GM23338 (cell line): Measurements from ENCODE around the gene FCHSD1. TPM values are rescaled to one million over a fixed set of nuclear protein-coding genes. Genes with fewer than 3 reads are reported as not detected.

ENCODE experiments used
- ATAC-seq: fragments of 200-7000 bp; cut with Tn5 transposase; 3 replicates; pipeline ENCODE4 v1.9.1; 2020
- DNase-seq: peaks from one replicate; pipeline ENCODE4 v3.0.0-alpha.2; 2015; ENCODE audit warnings: low spot score
- H2AFZ ChIP-seq: fragments of 200-600 bp; sonication (generic); 2 replicates; pipeline ENCODE4 v1.8.0; 2016; ENCODE audit warnings: antibody characterized with exemption, mild to moderate bottlenecking, moderate library complexity
- H3F3A ChIP-seq: fragments of 200-600 bp; sonication (generic); replicated peaks from 2 replicates; pipeline ENCODE4 v1.8.0; 2017; ENCODE audit warnings: antibody characterized with exemption, mixed run types, low read depth
- H3K27ac ChIP-seq: fragments of 200-600 bp; sonication (generic); 2 replicates; pipeline ENCODE4 v1.6.1; 2016; ENCODE audit warnings: low read depth
- H3K27me3 ChIP-seq: fragments of 200-600 bp; sonication (generic); 2 replicates; pipeline ENCODE4 v1.8.0; 2016; ENCODE audit warnings: mild to moderate bottlenecking, mixed run types, moderate library complexity; ENCODE audit not compliant: insufficient read depth
- H3K36me3 ChIP-seq: fragments of 200-600 bp; sonication (generic); 2 replicates; pipeline ENCODE4 v1.8.0; 2016; ENCODE audit warnings: mild to moderate bottlenecking; ENCODE audit not compliant: insufficient read depth
- H3K4me1 ChIP-seq: fragments of 200-600 bp; sonication (generic); 2 replicates; pipeline ENCODE4 v1.8.0; 2016; ENCODE audit warnings: mild to moderate bottlenecking, moderate library complexity; ENCODE audit not compliant: insufficient read depth
- H3K4me2 ChIP-seq: fragments of 200-600 bp; sonication (generic); 2 replicates; pipeline ENCODE4 v1.7.1; 2017; ENCODE audit warnings: mixed run types
- H3K4me3 ChIP-seq: fragments of 200-600 bp; sonication (generic); 2 replicates; pipeline ENCODE4 v1.6.1; 2016; ENCODE audit warnings: mixed run types
- H3K79me2 ChIP-seq: fragments of 200-600 bp; sonication (generic); replicated peaks from 2 replicates; pipeline ENCODE4 v1.8.0; 2017; ENCODE audit warnings: mild to moderate bottlenecking; ENCODE audit not compliant: insufficient read depth
- H3K9me2 ChIP-seq: fragments of 200-600 bp; sonication (generic); 2 replicates; pipeline ENCODE4 v1.8.0; 2017; ENCODE audit not compliant: insufficient read depth
- H4K20me1 ChIP-seq: fragments of 200-600 bp; sonication (generic); replicated peaks from 2 replicates; pipeline ENCODE4 v1.8.0; 2017; ENCODE audit warnings: mild to moderate bottlenecking; ENCODE audit not compliant: insufficient read depth
- H3K27ac Mint-ChIP-seq: 2 replicates; pipeline ENCODE4 v1.8.0; 2020; ENCODE audit warnings: inconsistent platforms, mild to moderate bottlenecking, moderate library complexity, mixed read lengths
- H3K27me3 Mint-ChIP-seq: 3 replicates; pipeline ENCODE4 v1.8.0; 2022; ENCODE audit warnings: low read depth, mild to moderate bottlenecking, moderate library complexity, mixed read lengths, inconsistent platforms; ENCODE audit not compliant: insufficient read depth, poor library complexity
- H3K36me3 Mint-ChIP-seq: 3 replicates; pipeline ENCODE4 v1.8.0; 2021; ENCODE audit warnings: low read depth, mild to moderate bottlenecking, inconsistent platforms, moderate library complexity, mixed read lengths
- H3K4me1 Mint-ChIP-seq: 3 replicates; pipeline ENCODE4 v1.8.0; 2020; ENCODE audit warnings: mild to moderate bottlenecking, inconsistent platforms, mixed read lengths
- H3K4me3 Mint-ChIP-seq: 3 replicates; pipeline ENCODE4 v1.8.0; 2021; ENCODE audit warnings: moderate library complexity, mild to moderate bottlenecking, inconsistent platforms, mixed read lengths
- H3K9me3 Mint-ChIP-seq: 3 replicates; pipeline ENCODE4 v1.8.0; 2020; ENCODE audit warnings: moderate library complexity, mild to moderate bottlenecking, inconsistent platforms, mixed read lengths
- CREB1 ChIP-seq: fragments of 250-450 bp; sonication (Bioruptor Pico); IDR thresholded peaks from 2 replicates; pipeline ENCODE4 v1.5.0; 2020; ENCODE audit warnings: low read depth, mild to moderate bottlenecking, moderate library complexity
- EZH2 ChIP-seq: fragments of 200-600 bp; sonication (generic); IDR thresholded peaks from one replicate; pipeline ENCODE4 v1.8.0; 2017; ENCODE audit warnings: antibody characterized with exemption, mild to moderate bottlenecking, low read depth; ENCODE audit not compliant: unreplicated experiment
- EZH2phosphoT487 ChIP-seq: fragments of 200-600 bp; sonication (generic); IDR thresholded peaks from one replicate; pipeline ENCODE4 v1.8.1; 2018; ENCODE audit warnings: antibody characterized with exemption; ENCODE audit not compliant: unreplicated experiment
- NANOG ChIP-seq: IDR thresholded peaks from 2 replicates; pipeline ENCODE4 v1.6.1; 2016; ENCODE audit warnings: antibody characterized with exemption, borderline replicate concordance
- POLR2AphosphoS5 ChIP-seq: IDR thresholded peaks from 2 replicates; pipeline ENCODE4 v1.6.1; 2016; ENCODE audit warnings: antibody characterized with exemption, low read depth
- STAT1 ChIP-seq: IDR thresholded peaks from one replicate; pipeline ENCODE4 v1.6.1; 2016; ENCODE audit warnings: antibody characterized with exemption; ENCODE audit not compliant: unreplicated experiment
- ZNF114 ChIP-seq: fragments of 250-450 bp; sonication (Bioruptor Pico); IDR thresholded peaks from 2 replicates; pipeline ENCODE4 v1.5.0; 2020; ENCODE audit warnings: mild to moderate bottlenecking, moderate library complexity
- ZNF331 ChIP-seq: fragments of 250-450 bp; sonication (Bioruptor Pico); IDR thresholded peaks from 2 replicates; pipeline ENCODE4 v1.5.0; 2020; ENCODE audit warnings: low read depth, mild to moderate bottlenecking, moderate library complexity
- polyA plus RNA-seq: library from polyadenylated mRNA; unstranded; fragments of >200 nt; fragmentation: Nextera tagmentation; extraction: Ambion mirVana; gene quantifications from 2 replicates; pipeline ENCODE4 v1.2.1, GENCODE V29; 2016
- total RNA-seq: library from RNA; depleted of rRNA; stranded (reverse); fragments of >200 nt; shearing (Covaris generic); gene quantifications from 2 replicates; pipeline ENCODE4 v1.2.3, GENCODE V29; 2014
- TF ChIP-seq, protein P1 (sequence below), 2 experiments: fragments of 200-600 bp in 1 of 2; sonication (generic) in 1 of 2; conservative IDR thresholded peaks; 2 replicates each; pipeline versions ENCODE4 v1.5.1 to v1.6.1; 2016 to 2017; ENCODE audit warnings: antibody characterized with exemption in 2 of 2, low read depth in 2 of 2, mild to moderate bottlenecking in 2 of 2, moderate library complexity in 1 of 2
- TF ChIP-seq, protein P2 (sequence below): IDR thresholded peaks from 2 replicates; pipeline ENCODE4 v1.6.1; 2016; ENCODE audit warnings: antibody characterized with exemption

The FCHSD1 gene
- total and polyA plus RNA-seq, 2 experiments from 2014 or later: 24.7 to 46.6 TPM

DNA sequence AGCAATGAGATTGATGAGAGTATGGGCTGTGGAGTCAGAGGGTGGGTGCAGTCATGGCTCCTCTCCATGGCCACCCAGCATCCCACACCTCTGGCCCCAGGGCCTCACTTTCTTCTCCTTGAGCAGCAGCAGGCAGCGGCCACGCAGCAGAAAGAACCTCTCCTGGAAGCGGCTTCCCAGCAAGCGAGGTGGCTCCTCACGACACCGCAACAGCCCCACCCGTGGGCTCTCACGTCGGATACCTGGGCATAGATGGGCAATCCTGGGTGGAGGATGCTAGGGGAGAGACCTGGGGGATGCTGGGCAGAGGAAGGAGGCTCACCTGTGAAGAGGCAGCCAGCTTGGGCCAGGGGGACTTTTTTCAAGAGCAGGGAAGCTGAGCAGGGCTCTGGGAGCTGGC lies 5.2 kb upstream of the FCHSD1 start:
- Histone ChIP-seq H3K36me3 (peaks cover 16% of the 10 kb centered on the region), H3K27me3 (no peaks in the 10 kb centered on the region), H3K9me2 (no peaks in the 10 kb centered on the region), H3K79me2 (no peaks in the 10 kb centered on the region), H3K27ac (no peak overlapping the region), H2AFZ (no peak overlapping the region), H3F3A (peaks cover 8% of the 10 kb centered on the region), H4K20me1 (no peaks in the 10 kb centered on the region; the same call in 1 of the 2 replicates), H3K4me2 (no peak overlapping the region), H3K4me1 (peaks cover 11% of the 10 kb centered on the region), H3K4me3 (no peak overlapping the region)
- peaks cover 12% of the 10 kb centered on the region for H3K4me1 Mint-ChIP-seq
- peaks cover 7% of the 10 kb centered on the region for H3K27me3 Mint-ChIP-seq
- no peak overlapping the region for H3K27ac Mint-ChIP-seq
- ATAC-seq (no peak), DNase-seq (no peak)
- H3K4me3 Mint-ChIP-seq: no peak overlapping the region
- TF ChIP-seq NANOG: no peak
- TF ChIP-seq ZNF114 (CRISPR knock-in tag): no peak
- no peaks in the 10 kb centered on the region for H3K9me3 Mint-ChIP-seq
- peaks cover 67% of the 10 kb centered on the region for H3K36me3 Mint-ChIP-seq

DNA sequence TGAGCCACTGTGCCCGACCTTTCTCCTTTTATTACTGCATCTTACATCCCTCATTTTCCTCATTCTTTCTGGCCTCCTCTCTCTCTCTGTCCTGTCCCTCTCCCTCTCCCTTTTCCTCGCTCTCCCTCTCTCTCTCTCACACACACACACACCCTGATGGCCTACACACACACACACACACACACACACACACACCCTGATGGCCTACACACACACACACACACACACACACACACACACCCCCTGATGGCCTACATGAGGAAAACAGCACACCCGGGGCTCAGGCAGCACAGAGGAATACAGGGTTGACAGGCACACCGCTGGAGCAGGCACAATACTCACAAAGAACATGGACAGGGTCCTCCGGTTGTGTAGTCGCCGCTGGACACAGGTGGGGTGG lies 3.8 kb upstream of the FCHSD1 start:
- TF ChIP-seq EZH2 (no peak), EZH2phosphoT487 (no peak), POLR2AphosphoS5 (no peak), CREB1 (CRISPR knock-in tag) (no peak)
- TF ChIP-seq, protein P1, sequence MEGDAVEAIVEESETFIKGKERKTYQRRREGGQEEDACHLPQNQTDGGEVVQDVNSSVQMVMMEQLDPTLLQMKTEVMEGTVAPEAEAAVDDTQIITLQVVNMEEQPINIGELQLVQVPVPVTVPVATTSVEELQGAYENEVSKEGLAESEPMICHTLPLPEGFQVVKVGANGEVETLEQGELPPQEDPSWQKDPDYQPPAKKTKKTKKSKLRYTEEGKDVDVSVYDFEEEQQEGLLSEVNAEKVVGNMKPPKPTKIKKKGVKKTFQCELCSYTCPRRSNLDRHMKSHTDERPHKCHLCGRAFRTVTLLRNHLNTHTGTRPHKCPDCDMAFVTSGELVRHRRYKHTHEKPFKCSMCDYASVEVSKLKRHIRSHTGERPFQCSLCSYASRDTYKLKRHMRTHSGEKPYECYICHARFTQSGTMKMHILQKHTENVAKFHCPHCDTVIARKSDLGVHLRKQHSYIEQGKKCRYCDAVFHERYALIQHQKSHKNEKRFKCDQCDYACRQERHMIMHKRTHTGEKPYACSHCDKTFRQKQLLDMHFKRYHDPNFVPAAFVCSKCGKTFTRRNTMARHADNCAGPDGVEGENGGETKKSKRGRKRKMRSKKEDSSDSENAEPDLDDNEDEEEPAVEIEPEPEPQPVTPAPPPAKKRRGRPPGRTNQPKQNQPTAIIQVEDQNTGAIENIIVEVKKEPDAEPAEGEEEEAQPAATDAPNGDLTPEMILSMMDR (conservative IDR thresholded peaks at IDR 0.05; ENCODE audit: low read depth in 2 of 2): no peak
- TF ChIP-seq, protein P2, sequence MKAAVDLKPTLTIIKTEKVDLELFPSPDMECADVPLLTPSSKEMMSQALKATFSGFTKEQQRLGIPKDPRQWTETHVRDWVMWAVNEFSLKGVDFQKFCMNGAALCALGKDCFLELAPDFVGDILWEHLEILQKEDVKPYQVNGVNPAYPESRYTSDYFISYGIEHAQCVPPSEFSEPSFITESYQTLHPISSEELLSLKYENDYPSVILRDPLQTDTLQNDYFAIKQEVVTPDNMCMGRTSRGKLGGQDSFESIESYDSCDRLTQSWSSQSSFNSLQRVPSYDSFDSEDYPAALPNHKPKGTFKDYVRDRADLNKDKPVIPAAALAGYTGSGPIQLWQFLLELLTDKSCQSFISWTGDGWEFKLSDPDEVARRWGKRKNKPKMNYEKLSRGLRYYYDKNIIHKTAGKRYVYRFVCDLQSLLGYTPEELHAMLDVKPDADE: no peak
- ATAC-seq: no peak

DNA sequence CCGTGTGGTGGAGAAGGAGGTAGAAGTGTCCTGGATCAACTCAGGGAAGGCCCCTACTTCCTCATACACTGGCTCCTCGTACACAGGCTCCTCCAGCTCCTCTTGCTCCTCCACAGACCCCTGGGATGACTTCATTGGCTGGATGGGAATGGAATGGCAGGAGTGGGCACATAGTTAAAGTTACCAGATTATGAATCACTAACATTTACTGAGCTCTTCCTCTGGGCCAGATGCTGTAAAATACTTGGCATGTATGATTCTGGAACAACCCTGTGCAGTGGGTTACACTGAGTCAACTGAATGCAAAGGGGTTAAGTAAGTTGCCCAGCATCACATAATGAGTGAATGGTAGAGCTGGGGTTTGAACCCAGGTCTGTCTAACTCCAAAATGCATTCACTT lies 3.1 kb upstream of the FCHSD1 start:
- H3K4me3 Mint-ChIP-seq: no peak overlapping the region
- H3K27me3 ChIP-seq: no peaks in the 10 kb centered on the region
- H3F3A ChIP-seq: peaks cover 12% of the 10 kb centered on the region
- H3K79me2 ChIP-seq: no peaks in the 10 kb centered on the region
- no peak overlapping the region for H3K27ac ChIP-seq
- peaks cover 55% of the 10 kb centered on the region for H3K36me3 Mint-ChIP-seq
- no peak for TF ChIP-seq STAT1
- TF ChIP-seq ZNF331 (CRISPR knock-in tag): no peak
- no peak overlapping the region for H2AFZ ChIP-seq
- peaks cover 10% of the 10 kb centered on the region for H3K27me3 Mint-ChIP-seq
- no peaks in the 10 kb centered on the region; the same call in 1 of the 2 replicates for H4K20me1 ChIP-seq
- no peak for ATAC-seq
- H3K4me1 Mint-ChIP-seq: peaks cover 25% of the 10 kb centered on the region
- H3K27ac Mint-ChIP-seq: no peak overlapping the region
- H3K9me2 ChIP-seq: no peaks in the 10 kb centered on the region
- peaks cover 7% of the 10 kb centered on the region for H3K36me3 ChIP-seq
- DNase-seq: no peak
- H3K4me2 ChIP-seq: no peak overlapping the region
- H3K4me1 ChIP-seq: peaks cover 19% of the 10 kb centered on the region
- H3K9me3 Mint-ChIP-seq: no peaks in the 10 kb centered on the region
- H3K4me3 ChIP-seq: no peak overlapping the region

More for the DNA sequence above, 3.8 kb upstream of the FCHSD1 start:
- Mint-ChIP-seq H3K27ac (no peak overlapping the region), H3K4me1 (peaks cover 19% of the 10 kb centered on the region), H3K4me3 (no peak overlapping the region), H3K9me3 (no peaks in the 10 kb centered on the region), H3K27me3 (peaks cover 12% of the 10 kb centered on the region), H3K36me3 (peaks cover 62% of the 10 kb centered on the region)
- Histone ChIP-seq H4K20me1 (no peaks in the 10 kb centered on the region; the same call in 1 of the 2 replicates), H3K4me1 (peaks cover 19% of the 10 kb centered on the region), H3K4me3 (no peak overlapping the region), H3K27ac (no peak overlapping the region), H2AFZ (no peak overlapping the region), H3F3A (peaks cover 8% of the 10 kb centered on the region), H3K79me2 (no peaks in the 10 kb centered on the region), H3K27me3 (no peaks in the 10 kb centered on the region), H3K4me2 (no peak overlapping the region), H3K36me3 (peaks cover 7% of the 10 kb centered on the region), H3K9me2 (no peaks in the 10 kb centered on the region)
- no peak for DNase-seq
